Measurements from ENCODE around the gene NDUFS6.

The NDUFS6 gene

DNA sequence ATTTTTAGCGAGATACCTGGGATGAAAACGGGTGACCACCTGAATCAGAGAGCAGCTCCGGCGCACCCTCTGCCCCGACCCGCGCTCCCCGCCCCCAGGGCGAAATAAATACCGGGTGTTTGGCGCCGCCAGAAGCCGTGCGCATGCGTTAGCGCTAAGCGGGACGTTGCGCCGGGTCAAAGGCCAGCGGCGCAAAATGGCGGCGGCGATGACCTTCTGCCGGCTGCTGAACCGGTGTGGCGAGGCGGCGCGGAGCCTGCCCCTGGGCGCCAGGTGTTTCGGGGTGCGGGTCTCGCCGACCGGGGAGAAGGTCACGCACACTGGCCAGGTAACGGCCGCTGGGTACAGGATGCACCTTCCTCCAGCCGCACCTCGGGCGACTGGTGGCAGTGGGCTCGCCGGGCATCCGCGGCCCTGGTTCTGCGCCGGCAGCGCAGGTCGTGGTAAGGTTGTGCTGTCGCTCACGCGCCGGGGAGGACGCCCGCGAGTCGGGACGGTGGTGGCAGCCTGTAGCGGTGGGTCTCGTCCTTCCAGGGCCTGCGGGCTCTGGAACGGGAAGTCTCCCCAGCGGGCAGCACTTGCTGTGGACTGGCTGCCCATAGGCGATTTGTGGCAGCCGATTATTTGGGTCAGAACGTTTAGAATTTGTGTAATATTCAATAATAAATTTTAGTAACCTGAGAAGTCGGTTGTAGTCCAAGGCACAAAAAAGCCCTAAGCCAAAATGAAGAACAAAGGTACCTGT, at the start of gene NDUFS6:
NDUFS6 (plus strand) TSS at position 186 of the 745 bp plus-strand sequence; CDS start at position 197, 11 bp downstream.
- DNase-seq = peak; percentile 71

DNA sequence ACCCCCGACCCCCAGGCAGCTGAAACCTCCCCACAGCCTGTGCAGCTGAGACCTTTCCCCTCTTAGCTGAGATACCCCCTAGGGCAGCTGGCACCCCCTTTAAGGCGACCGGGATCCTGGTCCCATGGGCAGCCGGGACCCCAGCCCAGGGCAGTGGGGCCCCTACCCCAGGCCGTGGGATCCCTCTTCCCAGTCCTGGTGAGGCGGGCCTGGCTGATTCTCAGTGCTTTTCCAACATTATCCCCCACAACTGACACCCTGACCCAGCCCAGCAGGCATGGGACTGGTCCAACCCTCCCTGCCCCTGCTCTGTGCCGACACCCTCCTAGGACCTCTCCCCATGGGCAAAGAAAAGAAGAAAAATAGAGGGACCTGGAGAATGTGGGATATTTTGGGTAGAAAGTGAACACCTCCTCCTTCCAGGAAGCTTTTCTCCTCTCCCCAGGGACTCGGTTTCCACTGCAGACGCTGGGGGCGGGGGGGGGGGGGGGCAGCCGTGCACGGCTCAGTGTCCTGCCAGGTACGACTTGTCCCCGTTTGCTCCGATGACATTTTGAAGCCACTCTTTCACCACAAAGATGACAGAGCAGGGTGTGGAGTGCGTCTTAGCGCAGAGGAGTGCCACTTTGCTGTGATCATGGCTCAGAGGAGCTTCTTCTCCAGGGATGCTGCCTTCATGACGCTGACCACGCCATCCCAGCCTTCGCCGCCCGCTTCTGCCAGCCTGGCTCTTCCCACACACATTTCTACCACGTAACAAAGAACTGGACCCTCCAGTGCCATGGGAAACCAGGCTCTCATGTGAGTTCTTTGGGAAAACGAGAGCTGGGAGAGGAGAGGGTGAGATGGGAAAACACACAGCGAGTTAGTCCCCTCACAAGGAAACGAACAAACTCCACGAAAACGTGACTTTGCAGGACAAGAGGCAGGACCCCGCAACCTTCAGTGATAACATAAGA, 49.1 kb upstream of the NDUFS6 start:
- DNase-seq = no peak

DNA sequence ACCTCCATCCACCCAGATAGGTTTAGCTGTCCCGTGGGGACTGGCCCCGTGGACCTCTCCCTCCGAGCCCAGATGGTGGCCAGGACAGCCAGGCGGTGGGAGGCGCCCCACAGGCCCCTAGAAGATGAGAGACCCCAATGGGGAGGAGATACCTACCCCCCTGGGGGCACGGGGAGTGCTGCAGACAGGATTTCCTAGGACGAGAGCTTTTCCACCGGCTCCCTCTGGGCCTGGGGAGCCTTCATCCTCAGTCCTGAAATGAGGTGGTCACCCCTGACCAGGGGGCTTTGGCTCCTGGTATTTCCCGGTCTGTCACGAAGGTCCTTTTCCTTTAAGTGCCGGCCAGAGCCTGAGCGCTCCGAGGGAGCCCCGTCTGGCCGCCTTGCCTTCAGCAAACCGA, 48.3 kb upstream of the NDUFS6 start:
- DNase-seq = no peak

DNA sequence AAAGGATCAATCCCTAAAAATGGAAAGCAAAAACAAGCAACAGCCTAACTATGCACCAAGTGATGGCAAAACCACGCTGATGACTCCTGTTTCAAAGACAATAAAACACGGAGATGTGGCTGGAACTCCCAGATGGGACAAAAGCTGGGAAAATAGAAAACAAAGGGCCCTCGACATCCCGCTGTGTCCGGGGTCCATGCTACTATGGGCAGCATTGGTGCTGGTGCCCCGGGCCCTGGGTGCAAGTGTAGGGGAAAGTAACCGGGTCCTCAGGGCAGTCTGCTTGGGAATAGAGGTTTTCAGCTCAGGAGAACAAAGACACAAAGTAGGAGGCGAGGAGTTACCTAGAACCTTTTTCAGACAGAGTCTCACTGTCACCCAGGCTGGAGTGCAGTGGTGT, 47.7 kb upstream of the NDUFS6 start:
- DNase-seq = no peak

DNA sequence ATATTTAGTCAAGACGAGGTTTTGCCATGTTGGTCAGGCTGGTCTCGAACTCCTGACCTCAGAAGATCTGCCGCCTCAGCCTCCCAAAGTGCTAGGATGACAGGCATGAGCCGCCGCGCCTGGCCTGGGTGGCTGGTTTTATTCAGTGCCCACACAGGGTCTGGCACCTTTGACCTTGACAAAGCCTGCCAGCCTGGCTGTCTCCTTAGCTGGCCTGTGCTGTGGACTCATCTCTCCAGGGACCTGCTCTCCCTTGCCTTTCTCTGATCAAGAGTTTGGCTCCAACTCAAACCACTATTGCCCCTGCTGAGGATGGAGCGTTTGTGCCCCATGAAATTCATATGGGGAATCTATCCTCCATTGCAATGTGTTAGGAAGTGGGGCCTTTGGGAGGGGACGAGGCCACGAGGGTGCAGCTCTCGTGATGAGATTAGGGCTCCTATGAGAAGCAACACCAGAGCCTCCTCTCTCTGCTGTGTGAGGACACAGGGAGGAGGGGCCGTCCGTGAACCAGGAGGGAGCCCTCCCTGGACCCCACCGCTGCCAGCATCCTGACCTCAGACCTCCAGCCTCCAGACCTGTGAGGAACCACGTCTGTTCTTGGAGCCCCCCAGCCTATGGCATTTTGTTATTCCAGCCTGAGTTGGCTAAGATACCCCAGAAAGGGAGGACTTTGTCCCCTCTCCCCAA, 46.5 kb upstream of the NDUFS6 start:
- no peak for DNase-seq

DNA sequence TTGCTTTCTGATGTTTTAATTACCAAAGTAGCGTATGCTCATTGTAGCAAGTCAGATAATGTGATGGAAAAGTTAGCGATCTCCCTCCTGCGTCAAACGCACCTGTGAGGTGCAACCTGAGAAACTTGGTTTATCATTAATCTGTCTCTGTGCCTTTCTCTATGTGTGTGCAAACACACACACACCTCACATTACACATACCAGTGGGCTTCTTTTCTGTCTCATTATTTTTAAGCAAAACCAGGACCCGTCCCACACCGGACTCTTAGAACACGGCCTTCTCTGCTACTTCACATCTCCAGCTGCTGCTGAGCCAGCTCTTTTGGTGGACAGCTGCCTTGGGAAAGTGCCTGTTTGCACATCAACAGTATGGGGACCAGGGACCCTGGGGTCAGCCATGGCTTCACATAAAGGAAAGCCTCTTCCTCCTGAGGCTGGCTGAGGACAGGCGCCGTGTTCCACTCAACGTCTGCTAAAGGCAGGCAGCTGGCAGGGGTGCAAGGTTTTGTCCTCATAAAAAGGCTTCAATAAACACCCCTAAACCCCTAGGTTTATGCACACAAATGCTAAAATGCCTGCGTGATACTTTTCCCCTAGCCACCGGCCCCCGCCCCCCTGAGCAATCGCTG, 45.8 kb upstream of the NDUFS6 start:
- DNase-seq = no peak

DNA sequence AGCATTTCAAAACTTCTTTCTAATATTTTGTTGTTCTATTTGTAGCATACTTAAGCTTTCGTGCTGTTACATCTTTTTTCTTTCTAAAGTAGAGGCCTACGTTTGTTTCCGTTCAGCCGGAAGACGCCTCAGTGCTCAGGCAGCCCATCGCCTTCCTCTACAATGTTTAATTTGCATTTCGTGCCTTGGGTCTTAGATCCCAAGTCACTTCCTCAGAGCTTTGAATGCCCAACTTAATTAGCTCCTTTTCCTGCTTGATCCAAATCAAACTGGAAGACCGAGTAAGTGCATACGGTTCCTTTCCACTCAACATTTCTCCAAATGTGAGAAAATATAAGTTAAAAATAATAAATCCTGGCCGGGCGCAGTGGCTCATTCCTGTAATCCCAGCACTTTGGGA, 44.7 kb upstream of the NDUFS6 start:
- DNase-seq = no peak

DNA sequence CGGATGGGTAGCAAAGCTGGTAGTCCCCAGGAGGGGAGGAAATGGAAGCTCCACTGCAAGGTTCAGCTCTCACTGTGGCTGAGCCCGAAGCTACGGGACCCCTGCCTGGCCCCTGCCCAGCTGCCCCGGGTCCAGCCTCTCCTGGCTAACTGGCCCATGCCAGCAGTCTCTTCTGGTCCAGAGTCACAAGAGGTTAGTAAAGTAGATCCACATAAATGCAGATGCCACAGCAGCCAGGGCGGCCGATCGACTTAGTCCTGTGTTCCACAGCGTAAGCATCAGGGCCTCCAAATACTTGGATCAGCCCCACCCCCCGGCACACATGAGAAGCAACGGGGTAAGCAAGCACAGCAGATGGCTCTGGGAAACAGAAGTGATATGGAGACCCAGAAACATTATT, 43.7 kb upstream of the NDUFS6 start:
- no peak for DNase-seq

DNA sequence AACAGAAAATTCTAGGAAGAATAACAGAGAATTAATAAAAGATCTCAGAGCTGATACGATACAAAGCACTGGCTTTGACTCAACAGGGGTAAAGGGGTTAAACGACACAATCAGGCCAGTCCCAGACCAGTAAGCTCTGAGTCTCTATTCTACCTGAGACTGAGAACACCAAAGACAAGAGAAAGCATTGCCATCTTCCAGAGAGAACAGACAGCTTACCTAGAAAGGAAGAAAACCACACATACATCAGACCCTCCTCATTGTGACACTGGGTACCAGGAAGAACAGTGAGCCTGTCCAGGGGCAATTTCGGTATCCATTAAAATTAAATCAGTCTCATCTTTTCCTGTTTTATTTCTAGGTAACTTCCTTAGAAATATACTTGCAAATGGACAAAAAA, 42.6 kb upstream of the NDUFS6 start:
- DNase-seq = no peak

DNA sequence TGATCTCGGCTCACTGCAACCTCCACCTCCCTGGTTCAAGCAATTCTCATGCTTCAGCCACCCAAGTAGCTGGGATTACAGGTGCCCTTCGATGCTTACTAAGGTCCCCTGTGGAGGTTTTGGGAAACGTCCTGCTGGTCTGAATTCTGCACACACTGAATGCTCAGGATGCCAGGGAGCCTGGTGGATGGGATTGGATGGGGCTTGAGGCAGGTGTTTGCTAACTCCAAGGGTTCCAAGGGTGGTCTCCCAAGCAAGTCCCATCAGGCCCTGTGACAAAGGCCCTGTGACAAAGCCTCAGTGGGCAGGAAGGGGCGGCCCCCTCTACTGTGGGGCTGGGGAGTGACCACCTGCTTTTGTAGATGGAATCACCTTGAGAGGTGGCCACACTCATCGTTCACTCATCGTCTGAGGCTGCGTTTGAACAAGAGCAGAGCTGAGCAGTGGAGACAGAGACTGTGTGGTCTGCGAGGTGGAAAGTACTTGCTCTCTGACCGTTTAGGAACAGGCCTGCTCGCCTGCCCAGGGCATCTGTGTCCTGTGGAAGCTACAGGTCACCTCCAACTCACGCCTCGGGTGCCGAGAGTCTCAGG, 41.7 kb upstream of the NDUFS6 start:
- no peak for DNase-seq

DNA sequence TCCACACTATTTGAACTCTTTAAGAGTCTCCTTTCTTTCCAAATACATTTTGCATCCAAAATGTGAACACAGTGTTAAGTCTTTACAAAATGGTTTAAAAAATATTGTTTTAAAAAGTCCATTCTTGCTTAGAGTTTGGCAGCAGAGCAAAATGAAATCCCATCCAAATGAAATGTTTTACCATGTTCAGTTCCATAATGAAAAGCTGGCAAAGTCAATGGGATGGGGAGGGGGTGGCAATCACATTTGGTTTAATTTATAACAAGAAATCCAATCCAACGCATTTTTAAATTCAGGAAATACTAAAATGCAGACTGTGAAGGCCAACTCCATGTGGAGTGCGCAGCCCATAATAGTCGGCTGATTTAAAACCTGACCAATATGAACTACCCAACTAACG, 41.0 kb upstream of the NDUFS6 start:
- no peak for DNase-seq

DNA sequence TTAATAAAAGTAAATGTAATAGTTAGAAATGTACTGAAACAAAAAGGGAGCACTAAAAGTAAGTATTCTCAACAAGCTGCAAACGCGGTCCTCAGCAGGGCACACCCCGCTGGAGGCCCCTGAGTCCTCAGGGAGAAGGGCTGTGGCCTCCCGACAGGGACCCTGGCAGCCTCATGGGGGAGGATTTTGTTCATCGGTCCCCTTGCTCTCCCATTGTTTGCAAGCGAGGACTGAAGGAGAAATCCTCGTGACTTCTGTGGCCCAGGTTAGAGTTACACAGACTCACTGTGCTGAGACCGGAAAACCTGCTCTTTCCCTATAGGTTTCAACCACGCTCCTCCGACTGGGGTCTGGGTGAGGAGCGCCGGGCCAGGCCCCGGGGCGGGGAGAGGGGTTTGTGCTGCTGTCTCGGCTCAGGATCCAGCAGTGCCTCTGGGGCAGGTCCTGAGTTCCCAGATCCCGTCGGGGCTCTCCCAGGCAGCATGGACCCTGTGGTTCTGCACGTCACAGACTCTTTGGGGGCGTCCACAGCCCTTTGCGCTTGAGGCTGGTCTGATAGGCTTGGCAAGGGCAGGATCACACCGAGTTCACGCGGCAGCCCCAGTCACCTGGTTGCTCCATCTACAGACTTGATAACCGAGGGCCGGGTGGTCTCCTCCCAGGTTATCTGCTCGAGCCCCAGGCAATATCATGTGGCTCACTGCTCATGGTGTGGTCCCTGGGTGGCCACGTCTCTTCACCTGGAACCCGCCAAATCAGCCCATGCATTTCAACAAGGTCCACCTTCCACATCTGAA, 40.4 kb upstream of the NDUFS6 start:
- DNase-seq = no peak

DNA sequence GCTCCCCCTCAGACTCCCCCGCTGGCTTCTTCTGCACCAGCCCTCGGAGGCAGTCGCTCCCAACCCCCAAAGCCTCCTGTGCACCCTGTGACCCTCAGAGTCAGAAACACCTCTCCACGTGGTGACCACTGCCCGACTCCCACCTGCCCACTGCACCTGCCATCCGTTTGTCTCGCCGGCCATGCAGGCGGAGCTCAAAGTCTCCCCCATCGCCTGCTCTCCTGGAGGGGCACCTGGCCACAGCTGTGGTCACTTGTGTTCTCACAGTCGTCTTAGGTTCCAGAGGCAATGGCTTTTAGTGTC, 39.8 kb upstream of the NDUFS6 start:
- no peak for DNase-seq

DNA sequence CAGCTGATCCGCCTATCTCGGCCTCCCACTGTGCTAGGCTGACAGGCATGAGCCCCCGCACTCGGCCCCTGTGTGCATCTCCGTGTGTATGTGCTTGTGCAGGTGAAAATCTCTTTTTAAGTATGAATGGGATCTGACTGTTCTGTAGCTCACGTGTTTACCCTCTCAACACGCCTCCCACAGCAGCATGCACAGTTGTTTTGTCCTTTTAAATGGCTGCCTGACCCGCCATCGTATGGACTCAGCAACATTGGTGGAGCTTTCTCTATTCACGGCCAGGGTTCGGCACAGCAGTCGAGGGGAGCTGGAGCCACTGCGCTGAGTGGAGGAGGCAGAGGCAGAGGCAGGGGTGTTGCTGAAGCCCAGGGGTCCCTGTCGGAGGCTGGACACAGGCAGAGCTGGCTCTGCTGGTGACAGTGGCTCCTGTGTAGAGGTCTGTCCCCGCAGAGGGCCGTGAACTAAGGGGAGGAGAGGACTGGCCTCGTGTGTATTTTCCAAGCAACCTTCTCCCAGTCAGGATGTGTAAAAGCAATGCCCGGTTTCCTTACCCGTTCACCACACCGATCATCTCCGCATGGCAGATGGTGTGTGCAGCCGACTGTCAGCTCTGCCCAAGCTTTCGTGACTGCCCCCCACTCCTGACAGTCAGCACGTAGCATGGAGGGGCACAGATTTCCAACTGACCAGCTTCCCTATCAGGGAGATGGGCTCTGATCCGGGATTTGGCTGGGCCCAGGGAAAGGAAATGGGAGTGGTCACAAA, 38.9 kb upstream of the NDUFS6 start:
- no peak for DNase-seq

DNA sequence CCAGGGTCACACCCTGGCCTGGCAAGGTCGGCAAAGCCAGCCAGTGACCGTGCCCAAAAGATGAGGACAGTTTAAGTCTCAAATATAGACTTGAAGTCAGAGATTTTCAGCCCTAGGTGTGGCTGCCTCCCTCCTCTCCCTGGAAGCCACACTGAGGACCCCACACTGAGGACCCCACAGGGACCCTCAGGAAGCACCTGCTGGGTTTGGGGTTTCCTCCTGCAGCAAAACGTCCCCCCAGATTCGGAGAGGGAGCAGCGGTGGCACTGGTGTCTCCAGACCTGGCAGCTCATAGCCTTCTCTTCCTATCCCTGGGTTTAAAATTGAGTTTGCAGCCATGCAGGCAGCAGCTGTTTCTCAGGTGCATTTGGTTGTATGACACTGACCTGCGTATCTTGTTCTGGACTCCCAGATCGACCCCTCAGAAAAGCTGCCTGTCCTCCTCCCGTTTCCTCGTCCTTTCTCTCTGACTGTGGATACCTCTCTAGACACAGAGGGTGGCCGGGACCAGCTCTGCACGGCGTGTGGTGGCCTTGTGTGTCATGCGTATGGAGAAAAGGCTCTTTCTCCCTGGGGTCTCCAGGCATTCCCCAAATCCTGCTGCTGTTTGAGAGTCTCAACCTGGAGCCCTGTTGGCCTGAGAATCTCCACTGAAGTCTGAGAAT, 38.2 kb upstream of the NDUFS6 start:
- no peak for DNase-seq

DNA sequence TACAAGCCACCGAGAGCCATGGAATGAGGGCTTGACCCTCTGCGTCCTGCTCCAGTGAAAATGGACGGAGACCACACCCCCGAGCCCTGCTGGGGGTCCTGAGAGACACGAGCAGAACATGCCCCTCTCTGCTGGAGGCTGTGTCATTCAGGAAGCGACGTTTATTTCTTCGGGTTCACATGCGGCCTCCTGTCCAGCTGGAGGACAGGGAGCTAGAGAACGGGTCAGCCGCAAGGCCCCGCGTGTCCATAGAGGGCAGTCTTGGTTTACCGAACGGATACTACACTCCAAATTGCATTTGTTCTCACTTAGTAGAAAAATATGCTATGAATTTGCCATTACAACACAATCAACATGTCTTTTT, 37.7 kb upstream of the NDUFS6 start:
- DNase-seq = no peak

DNA sequence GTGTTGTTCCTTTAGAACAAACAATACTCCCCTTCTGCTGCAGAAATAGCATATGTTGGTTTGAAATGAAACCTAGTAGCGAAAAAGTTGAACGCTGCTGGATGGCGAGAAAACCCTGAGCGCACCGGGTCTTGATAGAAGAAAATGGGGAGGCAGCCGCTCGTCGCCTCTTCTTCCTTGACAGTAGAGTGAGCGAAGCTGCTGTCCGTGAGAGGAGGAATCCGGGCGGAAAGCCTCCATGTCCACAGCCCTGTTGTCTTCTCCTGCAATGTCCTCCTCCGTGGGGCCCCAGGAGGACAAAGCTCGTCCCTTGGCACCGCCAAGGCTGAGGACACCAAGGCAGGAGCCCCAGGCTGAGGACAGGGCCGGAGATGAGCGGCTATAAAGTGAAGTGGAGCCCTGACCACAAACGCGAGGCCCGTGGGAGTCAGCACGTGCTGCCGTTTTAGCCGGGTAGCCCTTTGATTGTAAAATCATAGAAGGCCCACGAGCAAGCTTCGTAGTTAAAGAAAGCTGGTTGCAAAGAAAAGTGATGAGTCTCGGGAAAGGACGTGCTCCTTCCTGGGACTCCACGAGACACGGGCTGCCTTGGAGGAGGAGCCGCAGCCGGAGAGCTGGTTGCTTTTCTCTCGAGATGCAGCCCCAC, 37.1 kb upstream of the NDUFS6 start:
- DNase-seq = no peak

DNA sequence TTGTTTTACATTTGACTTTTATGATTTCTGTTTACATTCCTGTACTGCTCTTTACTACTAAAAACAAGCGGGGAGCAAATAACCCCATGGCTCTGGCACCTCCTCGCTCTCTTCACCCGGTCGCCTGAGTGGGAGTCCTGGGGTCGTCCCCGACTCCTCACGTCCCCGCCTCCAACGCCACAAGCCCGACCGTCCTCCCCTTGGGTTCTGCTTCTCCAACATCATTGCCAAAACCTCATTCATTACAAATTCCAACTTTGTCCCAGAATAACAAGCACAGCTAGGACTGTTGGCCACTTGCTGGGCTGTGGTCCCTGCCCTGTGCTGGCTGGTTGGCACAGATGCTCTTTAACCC, 36.6 kb upstream of the NDUFS6 start:
- DNase-seq = no peak

DNA sequence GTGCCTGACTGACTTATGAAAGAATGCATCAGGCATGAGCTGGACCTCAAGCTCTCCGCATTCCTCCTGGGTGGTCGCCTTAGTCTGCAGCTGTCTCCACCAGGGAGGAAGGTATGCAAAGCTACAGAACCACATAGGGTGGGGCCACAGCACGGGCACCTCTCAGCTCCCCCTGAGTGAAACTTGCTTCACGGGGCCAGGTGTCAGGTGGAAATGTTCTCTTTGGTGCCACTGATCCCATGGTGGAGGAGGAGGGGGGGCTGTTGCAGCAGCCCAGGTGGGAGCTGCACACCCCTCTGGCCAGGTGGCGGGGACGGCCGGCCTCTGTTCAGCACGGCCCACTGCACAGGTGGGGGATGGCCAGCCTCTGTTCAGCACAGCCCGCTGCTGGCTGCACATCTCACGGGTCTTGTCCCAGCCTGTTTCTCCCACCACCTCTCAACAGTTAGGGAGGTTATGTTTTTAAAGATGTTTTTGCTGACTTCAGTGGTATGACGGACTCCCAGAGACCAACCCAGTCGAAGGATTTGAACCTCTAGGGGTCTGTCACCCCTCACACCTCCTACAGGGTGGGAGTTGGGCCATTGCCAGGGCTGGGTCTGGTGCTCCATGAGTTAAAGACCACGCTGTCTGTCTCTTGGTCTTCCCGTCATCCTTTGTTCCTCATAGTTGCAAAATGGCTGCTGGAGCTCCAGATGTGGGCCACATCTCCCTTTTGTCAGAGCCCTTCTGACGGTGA, 35.9 kb upstream of the NDUFS6 start:
- DNase-seq = no peak

DNA sequence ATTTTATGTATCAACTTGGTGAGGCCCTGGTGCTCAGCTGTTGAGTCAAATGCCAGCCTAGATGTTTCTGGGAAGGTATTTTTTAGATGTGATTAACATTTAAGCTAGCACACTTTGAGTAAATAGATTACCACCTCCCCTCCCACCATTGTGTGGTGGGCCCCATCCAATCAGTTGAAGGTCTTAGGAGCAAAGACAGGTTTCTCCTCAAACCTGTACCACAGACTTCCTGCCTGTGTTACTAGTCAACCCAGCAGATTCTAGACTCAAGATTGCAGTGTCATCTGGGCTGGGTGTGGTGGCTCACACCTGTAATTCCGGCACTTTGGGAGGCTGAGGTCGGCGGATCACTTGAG, 35.3 kb upstream of the NDUFS6 start:
- no peak for DNase-seq
